ENCODE data around the gene EPG5. TPM values are rescaled to one million over a fixed set of nuclear protein-coding genes. Genes with fewer than 3 reads are reported as not detected.

EPG5 gene
- total RNA-seq, 1 donor from 2014 or later, result 38.3 TPM

DNA sequence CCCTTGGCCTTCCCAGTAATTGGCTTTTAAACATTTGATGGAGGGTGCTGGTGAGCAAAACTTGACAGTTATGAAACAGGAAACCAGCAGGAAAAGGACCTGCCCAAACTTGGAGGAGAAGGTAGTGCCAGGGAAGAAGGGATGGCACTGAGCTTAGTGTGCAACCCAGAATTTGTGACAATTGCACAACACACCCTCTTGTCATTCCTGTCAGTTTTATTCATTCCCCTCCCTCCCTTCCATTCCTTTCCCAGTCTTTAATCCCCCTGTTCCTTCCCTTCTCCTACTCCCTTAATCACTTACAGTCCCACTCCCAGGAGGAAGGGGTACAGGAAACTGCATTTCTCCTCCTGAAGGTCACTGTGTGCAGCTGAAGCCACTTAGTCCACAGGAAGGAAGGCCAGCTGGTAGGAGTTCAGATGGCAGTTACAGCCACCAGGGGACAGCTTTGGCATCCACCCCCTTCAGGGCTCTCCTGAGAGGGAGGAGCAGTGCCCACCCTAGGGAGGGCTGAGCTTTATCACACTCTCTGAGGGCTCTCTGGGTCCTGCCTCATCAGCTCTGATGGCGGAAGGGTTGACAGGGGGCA, 165.6 kb downstream of the EPG5 start:
- Mint-ChIP-seq H3K9me3 (peaks cover 12% of the 10 kb centered on the region), H3K27me3 (peaks cover 14% of the 10 kb centered on the region), H3K4me1 (no peaks in the 10 kb centered on the region), H3K27ac (no peak overlapping the region), H3K4me3 (no peak overlapping the region), H3K36me3 (ENCODE audit: low read depth) (no peaks in the 10 kb centered on the region)
- TF ChIP-seq, protein P1, sequence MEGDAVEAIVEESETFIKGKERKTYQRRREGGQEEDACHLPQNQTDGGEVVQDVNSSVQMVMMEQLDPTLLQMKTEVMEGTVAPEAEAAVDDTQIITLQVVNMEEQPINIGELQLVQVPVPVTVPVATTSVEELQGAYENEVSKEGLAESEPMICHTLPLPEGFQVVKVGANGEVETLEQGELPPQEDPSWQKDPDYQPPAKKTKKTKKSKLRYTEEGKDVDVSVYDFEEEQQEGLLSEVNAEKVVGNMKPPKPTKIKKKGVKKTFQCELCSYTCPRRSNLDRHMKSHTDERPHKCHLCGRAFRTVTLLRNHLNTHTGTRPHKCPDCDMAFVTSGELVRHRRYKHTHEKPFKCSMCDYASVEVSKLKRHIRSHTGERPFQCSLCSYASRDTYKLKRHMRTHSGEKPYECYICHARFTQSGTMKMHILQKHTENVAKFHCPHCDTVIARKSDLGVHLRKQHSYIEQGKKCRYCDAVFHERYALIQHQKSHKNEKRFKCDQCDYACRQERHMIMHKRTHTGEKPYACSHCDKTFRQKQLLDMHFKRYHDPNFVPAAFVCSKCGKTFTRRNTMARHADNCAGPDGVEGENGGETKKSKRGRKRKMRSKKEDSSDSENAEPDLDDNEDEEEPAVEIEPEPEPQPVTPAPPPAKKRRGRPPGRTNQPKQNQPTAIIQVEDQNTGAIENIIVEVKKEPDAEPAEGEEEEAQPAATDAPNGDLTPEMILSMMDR (IDR thresholded peaks at IDR 0.05), result no peak
- ATAC-seq (ENCODE audit: low read depth) (no peak), DNase-seq (no peak)
- ChIA-PET POLR2A (interaction anchor here (0.6 kb wide), 1 partner anchor 29 kb away, joined by 4 read pairs; no protein-coding TSS in a partner anchor), CTCF (no interaction called here)
- intact Hi-C loops (cut with micrococcal nuclease), result no loop called here

Other genes with a start within 250 kb of the EPG5 start
- gene SLC14A1, start 243.1 kb downstream of the EPG5 start, total RNA-seq, result 1.2 and 2.0 TPM in 2 replicates
- not detected in 2 replicates for gene SIGLEC15, start 141.7 kb downstream of the EPG5 start, total RNA-seq
- gene PSTPIP2, start 104.9 kb upstream of the EPG5 start, total RNA-seq, result 0.51 and 0.60 TPM in 2 replicates
- gene ATP5F1A, start 131.0 kb upstream of the EPG5 start, total RNA-seq, result 336 and 348 TPM in 2 replicates
- gene HAUS1, start 137.1 kb upstream of the EPG5 start, total RNA-seq, result 34.6 and 39.5 TPM in 2 replicates

All from activated B cell treated with CpG ODN at 0.5 μM for 24 hours (primary cell).